Stomach smooth muscle (tissue), 2 donors: ENCODE data around the gene STX8.

Experiments used
- H3K27ac ChIP-seq: one replicate; pipeline ENCODE4 v1.7.0; 2013; ENCODE audit warnings: mild to moderate bottlenecking, low read length, inconsistent platforms
- H3K27me3 ChIP-seq, 2 donors: one replicate each; pipeline ENCODE4 v1.7.0; 2013; ENCODE audit warnings: low read length in 2 of 2; ENCODE audit not compliant: insufficient read depth in 2 of 2, control insufficient read depth in 1 of 2
- H3K36me3 ChIP-seq, 2 donors: one replicate each; pipeline ENCODE4 v1.7.0; 2013; ENCODE audit warnings: low read length in 2 of 2; ENCODE audit not compliant: control insufficient read depth in 2 of 2, insufficient read depth in 2 of 2
- H3K4me1 ChIP-seq: one replicate; pipeline ENCODE4 v1.7.0; 2013; ENCODE audit warnings: low read length; ENCODE audit not compliant: control insufficient read depth, insufficient read depth
- H3K4me3 ChIP-seq, 2 donors: one replicate each; pipeline ENCODE4 v1.7.0; 2013; ENCODE audit warnings: low read length in 2 of 2
- H3K9ac ChIP-seq, 2 donors: one replicate each; pipeline ENCODE4 v1.7.0; 2013; ENCODE audit warnings: low read length in 2 of 2, mild to moderate bottlenecking in 1 of 2
- H3K9me3 ChIP-seq, 2 donors: one replicate each; pipeline ENCODE4 v1.7.0; 2013; ENCODE audit warnings: low read length in 2 of 2; ENCODE audit not compliant: control insufficient read depth in 2 of 2
- donor health status: healthy.
- donor health status: Pancreatic carcinoma.

Gene STX8

DNA sequence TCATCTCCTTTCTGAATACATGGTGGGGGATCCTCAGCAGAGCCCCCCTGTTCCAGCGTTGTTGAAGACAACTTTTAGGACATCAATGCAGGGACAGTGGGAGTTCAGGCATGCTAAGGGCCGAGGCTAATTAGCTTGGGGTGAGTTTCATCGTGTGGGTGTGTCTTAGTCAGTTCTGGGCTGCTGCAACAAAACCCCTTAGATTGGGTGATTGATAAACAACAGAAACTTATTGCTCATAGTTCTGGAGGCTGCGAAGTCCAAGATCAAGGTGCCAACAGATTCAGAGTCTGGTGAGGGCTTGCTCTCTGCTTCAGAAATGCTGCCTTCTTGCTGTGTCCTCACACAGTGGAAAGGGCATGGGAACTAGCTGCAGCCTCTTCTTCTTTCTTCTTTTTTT is 340.3 kb downstream of the STX8 start:
- H3K4me3 ChIP-seq = no peak overlapping the region
- H3K27me3 ChIP-seq = no peaks in the 10 kb centered on the region
- no peaks in the 10 kb centered on the region for H3K9me3 ChIP-seq
- H3K36me3 ChIP-seq = no peaks in the 10 kb centered on the region
- H3K4me1 ChIP-seq = peaks cover 29% of the 10 kb centered on the region
- H3K9ac ChIP-seq = no peak overlapping the region
- H3K27ac ChIP-seq = no peak overlapping the region

DNA sequence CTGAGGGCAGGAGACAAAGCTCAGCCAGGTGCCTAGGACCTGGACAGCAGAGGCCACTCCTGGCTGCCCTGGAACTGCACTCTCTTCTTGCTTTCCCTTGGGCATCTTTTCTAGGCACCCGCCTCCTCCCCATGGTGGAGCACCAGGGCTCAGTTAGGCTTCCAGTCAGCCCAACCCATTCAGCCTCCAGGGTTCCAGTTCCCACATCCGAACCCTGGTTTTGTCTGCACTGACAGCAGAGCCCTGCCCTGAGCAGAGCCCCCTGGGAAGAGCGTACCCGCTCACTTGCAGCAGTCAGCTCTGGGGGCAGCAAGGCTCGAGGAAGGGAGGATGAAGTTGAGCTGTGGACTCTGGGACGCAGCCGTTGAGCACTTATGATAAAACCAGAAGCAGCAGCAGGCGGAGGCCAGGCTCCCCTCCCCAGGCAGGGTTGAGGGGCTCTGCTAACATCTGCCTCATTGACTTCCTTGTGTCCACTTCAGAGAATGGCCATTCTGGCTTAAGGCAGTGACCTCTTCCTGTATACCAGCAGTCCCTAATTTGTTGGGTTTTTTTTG is 341.2 kb downstream of the STX8 start:
- H3K4me3 ChIP-seq = no peak overlapping the region
- H3K27me3 ChIP-seq = no peaks in the 10 kb centered on the region
- H3K36me3 ChIP-seq = no peaks in the 10 kb centered on the region
- no peak overlapping the region for H3K27ac ChIP-seq
- no peaks in the 10 kb centered on the region for H3K9me3 ChIP-seq
- peaks cover 24% of the 10 kb centered on the region for H3K4me1 ChIP-seq
- no peak overlapping the region for H3K9ac ChIP-seq

DNA sequence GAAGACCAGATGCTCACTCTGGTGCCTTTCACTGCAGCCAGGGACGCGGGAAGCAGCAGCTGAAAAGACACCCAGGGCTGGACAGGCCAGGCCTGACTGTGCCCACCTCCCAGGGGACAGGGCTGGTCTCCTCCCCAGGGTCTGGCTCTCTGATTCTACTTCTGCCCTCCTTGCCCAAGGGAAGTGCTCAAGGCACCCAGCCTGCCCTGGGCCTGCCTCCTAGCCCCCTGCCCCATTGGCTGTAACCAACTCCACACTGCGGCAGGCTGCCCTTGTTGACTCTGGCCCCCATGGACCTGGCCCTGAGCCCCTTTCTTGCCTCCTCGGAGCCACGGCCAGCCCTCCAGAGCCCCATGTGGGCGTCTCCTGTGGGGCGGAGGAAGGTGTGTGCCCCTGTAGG is 341.9 kb downstream of the STX8 start:
- Histone ChIP-seq H3K27ac (no peak overlapping the region), H3K4me1 (peaks cover 23% of the 10 kb centered on the region), H3K4me3 (no peak overlapping the region), H3K9me3 (no peaks in the 10 kb centered on the region), H3K36me3 (no peaks in the 10 kb centered on the region), H3K27me3 (no peaks in the 10 kb centered on the region), H3K9ac (no peak overlapping the region)

DNA sequence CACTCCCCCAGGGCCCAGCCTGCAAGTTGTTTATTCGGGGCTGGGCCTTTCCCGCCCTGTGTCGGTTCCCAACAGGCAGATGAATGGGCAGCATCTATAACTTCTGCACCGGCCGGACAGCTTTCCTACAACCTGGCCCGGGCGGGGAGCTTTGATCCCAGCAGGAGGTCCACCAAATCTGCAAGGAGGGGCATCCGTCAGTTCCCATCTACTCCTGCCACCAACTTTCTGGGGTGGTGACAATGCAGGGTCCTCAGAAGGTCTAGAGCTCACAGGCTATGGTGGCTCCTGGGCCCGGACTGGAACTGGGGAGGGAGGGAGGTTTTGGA is 342.4 kb downstream of the STX8 start:
- H3K36me3 ChIP-seq = no peaks in the 10 kb centered on the region
- H3K27me3 ChIP-seq = no peaks in the 10 kb centered on the region
- H3K4me3 ChIP-seq = no peak overlapping the region
- no peaks in the 10 kb centered on the region for H3K9me3 ChIP-seq
- H3K4me1 ChIP-seq = peaks cover 24% of the 10 kb centered on the region
- no peak overlapping the region for H3K27ac ChIP-seq
- no peak overlapping the region for H3K9ac ChIP-seq

DNA sequence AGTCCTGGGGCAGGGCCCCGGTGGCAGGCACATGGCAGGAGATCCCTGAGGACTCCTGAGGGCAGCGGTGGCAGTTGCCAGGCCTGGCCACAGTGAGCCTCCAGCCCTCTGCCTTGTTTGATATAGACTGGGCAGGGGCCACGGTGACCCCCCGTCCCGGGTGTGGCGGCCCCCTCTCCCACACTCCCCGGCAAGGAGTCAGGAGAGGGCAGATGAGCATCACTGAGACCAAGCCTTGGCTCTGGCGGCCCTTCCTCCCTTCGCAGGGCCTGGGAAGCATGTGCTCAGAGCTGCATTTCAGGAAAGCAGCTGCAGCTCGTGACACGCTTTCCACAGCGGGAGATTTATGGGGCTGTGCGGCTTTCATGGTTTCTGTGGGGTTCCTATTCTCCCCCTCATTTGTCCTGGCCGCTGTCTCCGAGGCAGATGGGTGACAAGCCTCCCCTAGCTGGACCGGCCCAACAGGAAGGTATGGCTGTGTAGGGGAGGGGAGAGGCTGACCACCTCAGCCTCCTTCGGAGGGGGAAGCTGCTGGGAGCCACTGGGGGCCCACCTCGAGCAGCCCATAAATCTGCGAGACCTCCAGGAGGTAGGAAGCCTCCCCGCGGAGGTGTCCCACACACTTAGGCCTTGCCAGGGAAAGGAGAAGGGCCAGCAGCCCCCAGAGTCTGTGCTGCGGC is 342.9 kb downstream of the STX8 start:
- H3K9ac ChIP-seq = no peak overlapping the region
- H3K36me3 ChIP-seq = no peaks in the 10 kb centered on the region
- H3K27me3 ChIP-seq = no peaks in the 10 kb centered on the region
- H3K4me3 ChIP-seq = no peak overlapping the region
- no peaks in the 10 kb centered on the region for H3K9me3 ChIP-seq
- peaks cover 24% of the 10 kb centered on the region for H3K4me1 ChIP-seq
- no peak overlapping the region for H3K27ac ChIP-seq

- no peaks in the 10 kb centered on the region for H3K27me3 ChIP-seq
- H3K36me3 ChIP-seq = no peaks in the 10 kb centered on the region
- no peak overlapping the region for H3K27ac ChIP-seq
- no peak overlapping the region for H3K4me3 ChIP-seq
- H3K9me3 ChIP-seq = no peaks in the 10 kb centered on the region
- peaks cover 24% of the 10 kb centered on the region for H3K4me1 ChIP-seq
- no peak overlapping the region for H3K9ac ChIP-seq
Measured at GRCh38 chr17:9232155-9232475, 343.5 kb downstream of the STX8 start.

DNA sequence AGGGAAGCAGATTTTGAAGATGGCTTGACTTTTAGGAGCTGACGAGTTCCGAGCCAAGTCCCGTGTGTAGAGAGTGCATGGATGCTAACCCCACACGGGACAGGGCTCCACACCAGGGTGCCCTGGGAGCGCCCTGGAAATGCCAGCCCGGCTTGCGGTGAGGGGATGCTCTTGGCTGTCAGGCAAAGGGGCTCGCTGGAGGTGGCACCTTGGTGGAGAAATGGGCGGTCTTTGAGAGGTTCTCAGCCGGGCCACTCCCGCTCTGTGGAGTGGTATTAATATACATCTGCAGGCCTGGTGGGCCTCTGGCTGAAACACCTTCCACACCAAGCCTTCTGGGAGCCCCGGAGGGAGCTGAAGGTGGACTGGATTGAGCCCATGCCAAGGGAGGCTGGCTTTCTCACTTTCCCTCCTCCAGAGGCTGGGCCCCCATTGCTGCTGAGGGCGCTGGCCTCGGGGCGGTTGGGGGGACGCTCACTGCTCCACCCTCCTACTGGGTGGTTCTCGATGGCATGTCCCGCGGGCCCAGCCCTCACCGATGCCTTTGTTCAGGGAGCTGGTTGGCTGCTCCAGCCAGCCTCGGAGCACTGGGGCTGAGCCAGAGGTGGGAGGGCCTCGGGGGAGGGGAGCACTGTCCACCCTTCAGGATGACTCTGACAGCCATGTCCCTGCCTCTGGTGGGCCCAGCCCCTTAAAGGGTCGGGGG is 344.0 kb downstream of the STX8 start:
- Histone ChIP-seq H3K27me3 (no peaks in the 10 kb centered on the region), H3K36me3 (no peaks in the 10 kb centered on the region), H3K9ac (no peak overlapping the region), H3K4me1 (peaks cover 22% of the 10 kb centered on the region), H3K27ac (no peak overlapping the region), H3K9me3 (no peaks in the 10 kb centered on the region), H3K4me3 (no peak overlapping the region)

GRCh38 chr17:9230861-9231260 is 344.8 kb downstream of the STX8 start:
- H3K9ac ChIP-seq = no peak overlapping the region
- H3K4me3 ChIP-seq = no peak overlapping the region
- peaks cover 22% of the 10 kb centered on the region for H3K4me1 ChIP-seq
- no peaks in the 10 kb centered on the region for H3K36me3 ChIP-seq
- no peaks in the 10 kb centered on the region for H3K9me3 ChIP-seq
- H3K27me3 ChIP-seq = no peaks in the 10 kb centered on the region
- no peak overlapping the region for H3K27ac ChIP-seq

GRCh38 chr17:9230346-9230745 is 345.3 kb downstream of the STX8 start:
- Histone ChIP-seq H3K27ac (no peak overlapping the region), H3K27me3 (no peaks in the 10 kb centered on the region), H3K9me3 (no peaks in the 10 kb centered on the region), H3K36me3 (no peaks in the 10 kb centered on the region), H3K4me1 (peaks cover 22% of the 10 kb centered on the region), H3K4me3 (no peak overlapping the region), H3K9ac (no peak overlapping the region)

DNA sequence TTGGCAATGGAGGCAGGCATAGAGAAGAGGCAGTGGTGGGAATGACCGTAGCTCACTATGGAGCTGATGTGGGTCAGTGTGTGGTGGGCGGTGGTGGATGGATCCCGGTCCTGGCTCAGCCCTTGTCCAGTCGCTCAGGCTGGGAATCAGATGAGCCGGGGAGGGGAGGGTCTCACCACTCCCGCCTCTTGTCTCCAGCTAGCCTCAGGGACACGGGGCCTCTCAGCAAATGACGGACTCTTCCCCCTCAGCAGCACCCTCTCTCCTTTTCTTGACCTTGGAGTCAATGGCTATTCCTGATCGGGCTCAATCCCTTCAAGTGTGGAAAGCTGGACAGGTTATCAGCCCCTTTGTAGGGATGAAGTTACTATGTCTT is 345.8 kb downstream of the STX8 start:
- Histone ChIP-seq H3K4me1 (peaks cover 22% of the 10 kb centered on the region), H3K36me3 (no peaks in the 10 kb centered on the region), H3K9me3 (no peaks in the 10 kb centered on the region)

GRCh38 chr17:9229160-9229825 is 346.3 kb downstream of the STX8 start:
- Histone ChIP-seq H3K4me1 (peaks cover 22% of the 10 kb centered on the region), H3K4me3 (no peak overlapping the region), H3K36me3 (no peaks in the 10 kb centered on the region), H3K27ac (no peak overlapping the region), H3K9me3 (no peaks in the 10 kb centered on the region), H3K27me3 (no peaks in the 10 kb centered on the region), H3K9ac (no peak overlapping the region)

More for the DNA sequence above, 345.8 kb downstream of the STX8 start:
- no peaks in the 10 kb centered on the region for H3K27me3 ChIP-seq
- H3K4me3 ChIP-seq = no peak overlapping the region
- H3K9ac ChIP-seq = no peak overlapping the region
- no peak overlapping the region for H3K27ac ChIP-seq
